Retina (tissue), 1 donor: ENCODE data around the gene PXDN.
"Not testable (repeated sequence)": the region's sequence is repeated elsewhere in the genome, so short reads cannot be mapped to it uniquely, and the experiment has no call there.

ENCODE experiments used
- DNase-seq: peaks from one replicate; pipeline ENCODE4 v3.0.0-alpha.2; 2016

Gene PXDN

DNA sequence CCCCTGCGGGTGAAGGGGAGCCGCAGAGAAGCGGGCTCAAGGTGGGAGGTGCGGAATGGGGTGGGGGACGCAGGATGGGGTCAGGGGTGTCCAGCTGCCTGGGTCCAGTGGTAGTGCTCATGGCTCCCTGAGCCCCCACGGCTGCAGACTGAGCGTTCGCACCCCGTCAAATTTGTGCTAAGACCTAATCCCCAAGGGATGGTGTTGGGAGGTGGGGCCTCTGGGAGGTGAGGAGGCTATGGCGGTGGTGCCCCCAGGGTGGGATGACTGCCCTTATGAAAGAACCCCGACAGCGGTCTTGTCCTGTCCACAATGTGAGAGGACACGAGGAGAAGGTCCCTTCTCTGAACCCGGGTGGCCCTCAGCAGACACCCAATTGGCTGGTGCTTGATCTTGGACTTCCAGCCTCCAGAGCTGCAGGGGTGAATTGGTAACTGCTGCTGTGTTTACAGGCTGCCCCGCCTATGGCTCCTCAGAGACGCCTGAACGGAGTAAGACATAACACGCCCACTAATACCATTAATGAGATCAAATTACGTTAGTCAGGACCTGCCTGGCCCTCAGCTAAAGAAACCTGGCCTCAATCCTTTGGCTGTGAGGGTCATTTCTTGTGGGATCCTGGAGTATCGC is 42.6 kb downstream of the PXDN start:
- no peak for DNase-seq

DNA sequence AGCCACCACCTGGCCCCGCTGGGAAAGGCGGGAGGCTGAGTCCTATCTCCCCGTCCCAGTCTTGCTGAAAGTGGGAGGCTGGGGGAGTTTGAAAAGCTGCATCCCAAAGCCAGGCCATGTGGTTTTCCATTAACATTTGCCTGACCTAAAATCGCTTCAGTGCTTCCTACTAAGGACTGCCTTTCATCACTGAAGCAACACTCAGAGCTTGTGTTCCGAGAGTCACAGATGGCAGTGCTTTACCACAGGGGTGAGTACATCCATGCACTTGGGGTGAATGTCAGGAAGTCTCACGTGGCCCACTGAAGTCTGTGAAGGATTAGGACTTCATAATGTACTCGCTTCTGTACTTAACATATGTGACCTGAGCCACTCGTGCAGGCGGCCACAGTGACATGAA is 43.3 kb downstream of the PXDN start:
- DNase-seq: no peak

DNA sequence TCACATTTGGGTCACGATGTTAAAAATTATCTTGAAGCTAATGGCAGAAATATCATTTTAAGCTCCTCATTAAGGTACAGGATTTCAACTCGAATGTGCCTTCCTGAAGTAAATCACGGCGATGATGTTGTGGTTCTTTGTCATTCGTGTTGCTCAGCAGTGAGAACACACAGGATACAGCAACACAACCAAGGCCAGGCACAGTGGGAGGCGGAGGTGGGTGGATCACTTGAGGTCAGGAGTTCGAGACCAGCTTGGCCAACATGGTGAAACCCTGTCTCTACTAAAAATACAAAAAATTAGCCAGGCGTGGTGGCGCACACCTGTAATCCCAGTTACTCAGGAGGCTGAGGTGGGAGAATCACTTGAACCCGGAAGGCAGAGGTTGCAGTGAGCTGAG is 43.9 kb downstream of the PXDN start:
- DNase-seq: not testable (repeated sequence)

DNA sequence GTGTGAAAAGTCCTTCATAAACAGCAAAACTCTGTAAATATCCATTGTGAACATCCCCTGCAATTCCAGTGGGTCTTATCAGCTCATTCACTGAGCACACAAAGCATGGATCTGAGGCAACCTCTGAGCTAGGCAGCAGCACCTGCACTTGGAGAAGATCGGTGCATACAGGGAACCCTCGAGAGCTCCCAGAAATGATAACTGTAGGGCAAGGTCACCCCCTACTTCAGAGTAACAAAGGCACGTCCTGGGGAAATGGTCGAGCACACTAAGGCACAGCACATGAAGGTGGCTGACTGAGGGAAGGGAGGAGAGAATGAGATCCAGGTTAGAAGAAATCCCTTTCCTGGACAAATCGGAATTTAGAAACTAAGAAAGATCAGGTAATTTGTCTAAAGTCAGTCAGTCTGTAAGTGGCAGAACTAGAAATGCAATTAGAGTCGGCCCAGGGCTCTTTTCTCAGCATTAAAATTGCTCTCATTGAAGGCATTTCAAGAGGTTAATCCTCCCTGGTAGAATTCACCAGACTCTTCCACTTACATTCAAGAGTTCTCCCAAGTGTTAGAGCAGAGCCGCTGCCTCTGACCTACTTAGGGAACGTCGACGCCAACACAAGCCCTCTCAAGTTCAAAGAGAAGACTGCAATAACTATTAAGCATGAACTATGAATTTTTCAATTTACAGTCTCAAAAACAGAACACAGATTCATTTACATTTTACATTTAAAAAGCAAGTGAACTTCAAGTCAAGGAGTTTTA is 45.9 kb downstream of the PXDN start:
- no peak for DNase-seq

DNA sequence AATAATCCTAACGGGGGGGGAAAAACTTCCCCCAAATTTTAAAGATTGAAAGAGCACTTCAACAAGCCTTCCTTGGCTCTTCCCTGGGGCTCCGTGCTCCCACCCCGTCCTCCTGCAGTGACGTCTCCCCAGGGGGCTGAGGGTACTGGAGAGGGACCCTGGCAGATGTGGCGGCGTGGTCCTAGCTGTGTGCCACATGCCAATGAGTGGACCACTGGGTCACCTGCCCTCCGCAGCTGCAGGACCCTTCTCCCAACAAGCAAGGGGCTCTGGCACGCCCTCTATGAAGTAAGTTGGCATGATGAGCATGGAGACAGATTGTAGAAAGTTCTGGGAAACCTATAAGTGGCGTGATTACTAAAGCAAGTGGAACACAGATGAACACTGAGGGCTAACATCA is 46.7 kb downstream of the PXDN start:
- DNase-seq: no peak

DNA sequence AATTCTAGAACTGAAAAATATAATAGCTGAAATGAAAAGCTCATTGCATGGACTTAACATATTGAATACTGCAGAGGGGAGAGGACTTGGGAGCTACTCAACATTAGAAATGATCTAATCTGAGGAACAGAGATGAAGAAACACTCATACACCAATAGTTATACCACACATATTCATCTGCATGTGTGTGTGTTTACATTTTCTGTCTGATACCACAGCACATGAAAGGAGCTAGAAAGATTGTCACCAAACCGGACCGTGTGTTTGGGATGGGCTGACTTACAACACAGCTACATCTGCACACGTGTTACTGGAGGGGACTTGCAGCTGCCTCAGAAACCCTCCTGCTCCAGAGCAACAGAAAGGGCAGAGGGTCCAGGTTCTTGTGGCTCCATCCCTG is 47.8 kb downstream of the PXDN start:
- no peak for DNase-seq

DNA sequence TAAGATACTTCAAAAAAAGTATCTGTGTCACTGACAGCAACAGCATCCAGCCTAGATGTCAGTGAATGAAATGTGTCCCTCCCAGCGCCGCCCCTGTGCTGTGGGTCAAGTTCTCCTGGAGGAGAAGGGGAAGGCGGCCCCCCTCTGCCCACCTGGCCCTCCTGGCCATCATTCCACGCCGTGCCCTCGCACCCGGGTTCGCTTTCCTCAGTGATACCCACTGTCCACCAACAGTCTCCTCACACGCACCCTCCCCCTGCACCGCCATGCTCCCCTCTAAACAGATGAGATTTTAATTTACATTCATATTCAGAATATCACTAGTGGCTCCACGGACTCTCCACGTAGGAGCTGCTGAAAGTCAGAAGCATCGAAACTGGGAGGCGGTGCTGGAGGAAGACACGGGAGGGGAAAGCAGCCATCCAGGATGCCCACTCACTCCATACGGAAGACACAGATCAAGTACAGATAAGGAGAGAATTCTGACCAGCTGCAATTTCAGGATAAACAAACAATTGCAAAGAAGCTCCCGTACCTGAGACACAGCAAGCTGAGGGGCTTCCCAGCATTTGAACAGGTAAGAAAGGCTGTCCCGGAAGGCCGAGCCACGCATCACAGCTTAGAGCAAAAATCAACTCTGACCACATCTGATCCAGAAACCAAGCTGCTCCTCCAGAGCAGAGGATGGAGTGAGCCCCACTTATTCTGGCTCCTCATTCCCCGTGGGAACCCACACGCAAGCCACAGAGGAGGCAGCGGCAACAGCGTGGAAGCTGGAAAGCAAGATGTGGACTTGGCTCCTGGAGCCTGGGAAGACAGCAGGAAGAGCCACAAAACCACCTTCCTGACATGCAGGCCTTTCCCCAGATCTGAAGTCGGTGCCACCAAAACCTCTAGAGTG is 49.7 kb downstream of the PXDN start:
- no peak for DNase-seq

DNA sequence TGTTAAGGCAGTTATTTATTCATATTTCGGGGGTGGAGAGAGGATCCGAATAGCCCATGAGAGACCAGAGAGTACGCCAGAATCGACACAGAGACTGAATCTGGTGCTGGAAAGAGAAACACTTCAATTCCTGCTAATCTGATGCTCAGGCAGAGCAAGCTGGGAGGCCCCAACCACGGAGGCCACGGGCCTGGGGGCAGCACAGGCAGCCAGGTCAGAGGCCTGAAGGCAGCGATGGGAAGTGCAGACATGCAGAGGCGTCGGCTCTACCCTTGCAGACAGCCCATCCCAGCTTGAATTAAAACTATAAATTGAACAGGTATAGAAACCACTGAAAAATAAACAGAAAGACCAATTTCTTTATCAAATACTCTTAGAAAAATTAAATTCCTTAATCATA is 50.6 kb downstream of the PXDN start:
- DNase-seq: no peak

DNA sequence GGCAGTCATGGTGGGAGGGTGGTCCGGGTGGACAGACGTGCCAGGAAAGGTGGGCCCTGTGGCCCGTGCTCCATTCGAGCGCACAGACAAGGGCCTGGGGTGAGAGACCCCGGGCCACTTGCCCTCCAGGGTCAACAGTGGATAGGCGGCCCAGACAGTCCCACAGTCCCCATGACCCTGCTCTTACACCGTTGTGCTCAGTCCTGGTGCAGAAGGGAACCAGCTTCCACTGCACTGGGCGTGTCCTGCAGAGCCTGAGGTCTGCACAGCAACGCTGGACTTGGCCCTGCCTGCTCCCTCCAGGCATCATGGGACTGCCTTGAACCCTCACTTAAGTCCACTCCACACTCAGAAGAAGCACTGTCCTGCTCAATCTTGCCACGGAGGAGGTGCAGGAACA is 52.0 kb downstream of the PXDN start:
- no peak for DNase-seq

DNA sequence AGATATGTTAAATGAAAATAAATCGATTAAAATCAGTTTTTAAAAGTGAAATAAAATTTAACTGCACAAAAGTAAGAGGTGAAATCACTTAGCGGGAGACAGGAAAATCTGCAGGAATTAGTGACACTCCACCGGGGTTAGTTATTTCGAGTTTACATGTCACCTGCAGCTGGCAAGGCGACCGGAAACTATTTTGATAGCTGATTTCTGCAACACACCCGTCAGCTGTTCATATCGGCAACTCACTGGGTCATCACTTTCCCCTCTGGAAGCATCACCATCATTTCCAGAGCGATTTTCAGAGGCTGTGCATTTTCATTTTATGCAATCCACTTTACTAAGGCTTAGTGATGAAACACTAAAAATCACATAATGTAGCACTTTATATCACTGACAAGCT is 52.9 kb downstream of the PXDN start:
- DNase-seq: no peak

DNA sequence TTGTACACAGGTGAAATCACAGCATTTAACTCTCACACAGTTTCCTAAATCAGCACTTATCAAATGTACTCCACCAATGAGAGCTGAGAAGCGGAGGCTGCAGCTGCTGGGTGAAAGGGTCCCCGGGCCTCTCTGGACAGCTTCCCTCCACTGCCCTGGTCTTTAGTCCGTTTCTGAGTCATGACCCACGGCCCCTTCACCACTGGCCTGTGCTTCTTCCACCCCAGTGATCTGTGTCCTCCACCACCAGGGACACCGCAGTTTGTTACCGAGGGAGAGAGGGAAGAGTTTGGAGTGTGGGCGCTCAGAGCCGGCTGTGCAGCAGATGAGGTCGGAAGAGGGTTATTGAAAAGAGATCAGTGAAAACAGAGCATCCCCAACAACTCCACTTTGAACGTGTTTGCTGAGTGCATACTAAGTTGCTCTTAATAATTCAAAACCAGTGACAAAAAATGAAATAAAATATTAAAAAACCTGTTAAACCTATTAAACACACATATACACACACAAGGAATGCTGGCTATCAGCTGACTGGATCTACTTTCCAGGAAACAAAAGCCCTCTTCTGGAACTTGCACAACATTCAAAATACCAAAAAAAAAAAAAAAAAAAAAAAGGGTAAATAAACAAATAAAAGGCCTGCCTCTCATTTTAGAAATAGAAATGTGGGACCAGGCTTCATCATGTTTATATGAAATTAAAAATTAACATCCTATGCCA is 54.1 kb downstream of the PXDN start:
- DNase-seq: no peak

DNA sequence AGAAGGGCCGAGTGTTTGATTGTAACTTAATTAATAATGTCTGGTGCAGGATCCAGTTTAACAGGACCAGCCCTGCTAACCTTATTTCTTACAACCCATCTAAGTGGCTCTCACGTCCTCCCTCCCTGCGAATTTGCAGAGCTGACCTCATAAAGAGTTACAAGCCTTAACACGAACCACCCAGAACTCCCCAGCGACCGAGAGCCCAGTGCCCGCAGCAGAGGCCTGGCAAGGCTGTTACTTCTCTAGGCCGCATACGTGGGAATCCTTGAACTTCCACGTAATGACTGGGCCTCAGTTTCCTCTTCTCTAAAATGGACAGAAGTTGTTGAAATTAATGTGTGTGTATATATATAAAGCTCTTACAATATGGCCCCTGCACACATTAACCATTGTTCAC is 55.5 kb downstream of the PXDN start:
- DNase-seq: no peak

DNA sequence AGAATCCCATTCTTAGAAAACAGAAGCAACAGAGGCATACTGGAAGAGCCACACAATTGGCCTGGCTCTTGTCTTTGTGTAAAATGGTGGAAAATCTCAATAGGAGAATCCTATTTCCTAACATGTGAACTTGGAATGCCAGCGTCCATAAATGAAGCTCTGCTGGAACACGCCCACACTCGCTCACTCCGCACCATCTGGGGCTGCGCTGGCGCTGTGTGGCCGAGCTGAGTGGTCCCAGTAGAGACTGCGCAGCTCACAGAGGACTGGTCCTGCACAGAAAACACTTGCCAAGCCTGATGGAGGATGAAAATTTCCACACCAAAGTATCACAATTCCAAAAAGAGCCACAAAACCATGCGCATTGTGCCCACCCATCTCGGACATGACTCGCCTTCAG is 56.2 kb downstream of the PXDN start:
- no peak for DNase-seq

DNA sequence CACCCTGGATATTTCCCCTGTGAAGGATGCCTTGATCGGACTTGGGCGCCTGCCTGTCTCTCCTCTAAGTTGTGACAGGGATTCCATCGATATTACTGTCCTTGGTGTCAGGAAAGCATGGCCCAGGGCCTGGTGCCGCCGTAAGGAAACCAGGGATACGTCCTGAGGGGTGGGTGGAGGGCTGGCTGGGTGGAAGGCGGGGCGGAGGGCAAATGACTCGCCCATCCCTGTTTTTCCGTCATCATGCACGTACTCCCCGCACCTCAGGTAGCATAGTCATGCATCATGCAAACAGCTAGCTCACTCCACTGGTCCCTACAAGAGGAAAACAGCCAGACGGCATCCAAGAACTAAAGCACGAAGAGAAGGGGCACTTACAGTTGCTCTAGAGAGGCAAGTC is 57.1 kb downstream of the PXDN start:
- DNase-seq: no peak

DNA sequence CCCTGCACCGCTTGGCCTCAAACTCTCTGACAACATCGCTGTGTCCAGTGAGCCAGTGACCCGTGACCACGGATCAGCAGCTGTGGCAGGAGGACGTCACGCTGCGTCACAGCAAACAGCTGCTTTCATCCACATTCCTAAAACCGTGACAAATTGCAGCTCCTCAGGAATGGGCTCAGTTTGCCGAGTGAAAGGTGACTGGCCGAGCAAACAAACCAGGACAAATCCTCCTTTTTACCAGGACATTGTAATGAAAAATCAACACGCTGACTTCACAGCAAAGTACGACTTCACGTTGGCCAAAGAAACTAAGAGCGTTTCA is 57.6 kb downstream of the PXDN start:
- DNase-seq: no peak

DNA sequence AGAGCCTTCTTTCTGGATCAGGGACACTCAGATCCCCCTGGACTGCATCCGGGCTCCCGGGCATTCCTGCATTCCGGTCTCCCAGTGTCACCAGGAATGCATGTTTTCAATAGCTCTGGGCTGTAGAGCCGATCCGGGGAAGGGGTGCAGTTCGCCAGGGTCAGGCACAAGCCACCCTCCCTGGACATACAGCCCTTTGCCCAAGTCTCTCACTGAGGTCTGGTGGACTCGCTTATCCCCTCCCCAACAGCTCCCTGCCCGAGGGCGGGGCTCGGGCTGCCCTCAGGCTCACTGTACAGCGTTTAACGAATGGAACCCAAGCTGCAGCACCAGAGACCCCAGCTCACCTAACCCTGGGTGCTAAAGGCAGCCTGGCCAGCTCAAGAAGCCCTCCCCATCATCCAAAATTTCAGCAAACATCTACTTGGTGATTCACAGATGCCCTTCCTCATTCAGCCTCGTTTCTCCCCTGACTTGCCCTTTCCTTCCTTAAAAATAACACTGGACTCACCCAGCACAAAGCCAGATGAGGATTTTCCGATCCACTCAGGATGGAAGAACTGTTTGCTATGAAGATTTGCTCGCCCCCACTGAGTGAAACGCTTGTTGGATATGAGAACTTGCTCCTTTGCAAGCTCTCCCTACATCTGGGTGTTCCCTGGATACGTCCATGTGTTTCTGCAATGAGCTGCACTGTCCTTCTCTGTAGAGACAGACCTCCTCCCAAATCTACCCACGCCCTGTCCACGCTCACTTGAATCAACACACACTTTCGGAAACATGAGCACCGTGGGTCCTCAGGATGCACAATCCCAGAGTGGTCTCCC is 58.1 kb downstream of the PXDN start:
- DNase-seq: no peak

DNA sequence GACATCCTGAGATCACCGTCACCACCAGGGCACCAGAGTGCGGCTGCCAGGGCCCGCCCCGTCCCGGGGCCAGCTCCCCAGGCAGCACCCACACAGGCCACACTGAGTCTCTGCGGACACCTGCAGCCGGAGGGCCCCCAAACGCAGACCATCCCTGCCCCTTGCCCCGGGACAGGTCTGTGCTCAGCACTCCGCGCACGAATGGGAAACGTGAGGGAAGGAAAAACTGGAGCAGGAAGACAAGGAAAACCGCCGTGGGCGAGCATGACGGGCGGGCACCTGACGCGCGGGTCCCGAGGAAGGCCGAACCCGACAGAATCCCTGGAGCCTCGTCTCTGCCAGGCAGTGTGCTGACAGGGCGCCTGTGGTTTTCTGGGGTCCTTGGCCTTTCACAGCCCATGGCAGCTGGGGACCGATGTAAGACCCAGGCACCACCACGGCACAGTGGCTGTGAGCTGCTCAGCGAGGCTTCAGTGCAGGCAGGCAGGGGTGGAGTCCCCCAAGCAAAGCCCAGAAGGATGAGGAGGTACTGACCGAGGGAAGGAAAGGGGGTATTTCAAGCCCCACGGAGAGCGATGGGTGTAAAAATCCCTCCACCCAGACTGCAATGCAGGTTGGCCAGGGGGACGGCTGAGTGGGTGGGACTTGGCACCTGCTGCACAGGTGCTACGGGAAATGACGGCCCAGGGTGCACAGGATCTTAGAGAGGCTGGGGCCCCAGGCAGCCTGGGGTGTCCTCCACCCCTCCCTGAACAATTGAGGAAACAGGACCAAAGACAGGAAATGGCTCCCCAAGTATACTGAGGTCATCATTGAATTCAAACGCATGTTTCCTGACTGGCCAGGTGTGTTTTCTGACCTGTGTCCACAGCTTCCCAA is 59.0 kb downstream of the PXDN start:
- no peak for DNase-seq

DNA sequence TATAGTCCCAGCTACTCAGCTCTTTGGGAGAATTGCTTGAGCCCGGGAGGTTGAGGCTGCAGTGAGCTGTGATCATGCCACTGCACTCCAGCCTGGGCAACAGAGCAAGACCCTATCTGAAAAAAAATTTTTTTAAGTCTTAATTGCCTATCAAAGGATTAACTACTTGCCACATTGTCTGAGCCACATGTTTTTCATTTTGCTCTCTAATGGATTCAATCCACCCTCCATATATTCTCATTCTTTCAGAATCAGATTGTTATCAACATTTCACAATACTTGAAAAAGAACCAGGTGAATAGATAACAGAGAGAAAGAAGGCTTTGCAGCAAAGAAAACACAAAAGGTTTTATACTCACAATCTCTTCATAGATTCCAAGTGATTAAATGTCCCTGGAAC is 61.0 kb downstream of the PXDN start:
- DNase-seq: no peak

DNA sequence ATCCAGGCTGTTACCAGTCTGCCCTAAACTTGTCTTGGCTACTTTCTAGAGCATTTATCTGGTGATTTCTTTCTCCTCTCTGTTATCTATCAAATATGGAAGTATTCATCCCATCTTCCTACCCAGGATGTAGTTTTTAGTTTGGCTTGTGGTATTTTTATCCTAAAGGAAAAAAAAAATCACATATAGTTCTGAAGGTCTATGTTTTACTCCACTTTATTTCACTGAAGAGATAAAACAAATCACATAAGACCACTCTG is 62.2 kb downstream of the PXDN start:
- no peak for DNase-seq

DNA sequence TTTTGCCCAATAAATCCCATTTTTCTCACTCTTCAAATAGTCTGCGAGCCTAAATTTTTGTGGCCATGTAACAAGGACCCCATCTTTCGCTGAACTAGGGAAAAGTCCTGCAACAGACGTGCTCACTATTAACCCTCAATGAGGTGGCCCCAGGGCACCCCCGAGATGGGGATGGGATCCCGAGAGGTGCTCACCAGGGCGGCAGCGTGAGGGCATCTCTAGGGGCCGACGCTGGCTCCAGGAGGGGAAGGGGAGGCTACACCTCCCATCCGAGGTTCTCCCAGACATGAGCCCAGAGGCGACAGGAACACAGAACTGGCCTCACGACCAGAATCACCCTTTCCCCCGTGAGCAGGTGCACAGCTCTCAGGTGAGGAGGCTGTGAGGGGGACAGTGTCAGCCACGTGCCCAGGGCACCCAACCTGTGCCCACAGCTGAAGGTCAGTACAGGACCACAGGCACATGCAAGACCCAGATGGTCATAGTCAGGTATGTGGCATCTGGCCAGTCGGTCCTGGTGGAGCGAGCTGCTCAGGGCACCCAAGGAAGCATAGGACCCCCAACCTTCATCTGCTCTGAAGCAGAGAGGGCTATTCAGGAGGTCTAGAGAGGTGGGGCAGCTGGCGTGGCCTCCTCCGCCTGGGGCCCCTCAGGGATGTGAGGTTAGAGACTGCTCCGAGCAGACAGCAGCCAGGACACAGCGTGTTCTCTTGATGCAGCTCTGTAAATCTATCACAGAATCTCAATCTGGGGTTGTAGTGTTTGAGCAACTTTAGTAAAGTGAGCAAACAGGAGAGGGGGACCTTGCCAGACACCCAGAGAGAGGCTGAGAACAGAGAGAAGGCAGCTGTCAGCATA is 62.8 kb downstream of the PXDN start:
- no peak for DNase-seq

DNA sequence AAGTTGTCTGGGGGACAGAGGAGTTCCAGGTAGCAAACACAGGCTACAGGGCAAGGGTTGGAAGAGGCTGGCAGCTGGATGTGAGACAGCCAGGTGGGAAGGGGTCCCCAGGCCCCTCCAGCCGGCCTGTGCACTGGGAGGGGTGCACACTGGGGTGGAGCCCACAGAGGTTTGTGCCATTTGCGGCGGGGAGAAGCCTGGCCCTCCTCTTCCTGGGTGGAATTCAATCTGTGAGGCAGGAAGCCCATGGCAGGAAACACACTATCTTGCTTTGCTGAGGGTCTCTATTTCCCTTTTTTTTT is 63.3 kb downstream of the PXDN start:
- no peak for DNase-seq
